NCI-H2196 (cell line): ENCODE data around the gene AP1G2.

ENCODE experiments used
- DNase-seq: peaks from one replicate; lab custom pipeline; 2025; ENCODE audit not compliant: unreplicated experiment; lab: John Stamatoyannopoulos, UW

The AP1G2 gene

DNA sequence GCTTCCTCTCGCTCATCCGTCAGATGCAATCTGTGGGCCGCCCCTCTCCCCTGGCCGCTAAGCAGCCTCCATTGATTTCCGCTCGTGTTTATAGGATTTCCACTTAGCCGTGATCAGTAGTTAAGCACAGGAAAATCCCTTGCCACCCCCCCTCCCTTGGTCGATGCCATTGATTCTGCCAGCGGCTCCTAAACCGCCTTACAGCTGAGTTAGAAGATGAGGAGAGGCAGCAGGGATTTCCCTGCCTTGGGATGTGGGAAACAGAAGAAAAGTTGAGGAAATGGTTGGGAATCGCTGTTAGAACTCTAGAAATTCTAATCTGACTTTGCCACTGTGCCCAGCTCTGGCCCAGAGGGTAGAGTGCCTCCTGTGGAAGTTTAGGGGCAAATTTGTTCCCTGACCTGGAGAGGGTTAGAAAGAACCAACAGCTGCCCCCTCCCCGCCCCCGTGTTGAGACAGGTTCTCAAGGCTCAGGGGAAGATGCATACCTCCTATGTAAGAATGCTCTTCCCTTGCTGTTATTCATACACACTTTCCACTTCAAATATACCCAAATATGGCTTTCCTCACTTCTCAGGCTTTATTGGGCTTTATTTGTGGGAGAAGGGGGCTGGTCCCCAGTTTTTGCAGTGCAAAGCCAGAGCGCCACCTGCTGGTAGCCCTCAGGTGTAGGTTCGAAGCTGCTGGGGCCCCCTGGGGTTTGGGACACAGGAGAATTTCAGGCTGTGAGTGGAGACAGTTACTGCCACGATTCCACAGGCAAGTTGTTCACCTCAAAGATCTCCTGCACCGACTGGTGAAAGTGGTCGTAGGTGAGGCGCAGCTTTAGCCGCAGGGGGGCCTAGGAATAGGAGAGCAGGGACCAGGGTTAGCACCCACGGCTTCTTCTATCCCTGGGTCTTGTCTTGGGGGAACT lies 8.3 kb downstream of the AP1G2 start:
- peak; percentile 69 for DNase-seq

DNA sequence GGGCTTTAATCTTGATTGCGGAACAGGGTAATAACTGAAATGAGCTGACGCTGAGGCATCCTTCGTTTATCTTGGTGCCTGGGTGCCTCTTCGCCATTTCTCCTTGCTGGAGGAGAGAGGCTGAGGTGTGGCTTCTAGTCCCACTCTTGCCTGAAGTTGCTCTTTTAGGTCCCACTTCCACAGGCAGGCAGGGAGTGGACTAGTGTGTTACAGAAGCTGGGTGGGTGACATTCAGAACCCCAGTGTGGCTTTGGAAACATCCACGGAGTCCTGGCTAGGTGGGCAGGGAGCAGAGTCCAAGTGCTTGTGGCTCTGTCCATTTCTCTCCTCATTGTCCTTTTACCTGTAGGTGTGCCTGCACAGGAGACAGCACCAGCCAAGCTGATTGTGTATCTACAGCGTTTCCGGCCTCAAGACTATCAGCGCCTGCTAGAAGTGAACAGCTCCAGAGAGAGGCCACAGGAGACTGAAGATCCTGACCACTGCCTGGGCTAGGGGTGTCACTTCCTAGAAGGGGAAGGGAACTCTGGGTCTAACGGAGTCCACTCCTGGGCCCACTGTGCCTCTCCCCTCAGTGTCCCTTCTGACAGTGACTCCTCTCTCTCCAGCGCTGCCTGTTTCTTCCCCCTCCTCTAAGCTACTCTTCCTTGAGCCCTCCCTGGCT lies 9.1 kb downstream of the AP1G2 start:
- no peak for DNase-seq

DNA sequence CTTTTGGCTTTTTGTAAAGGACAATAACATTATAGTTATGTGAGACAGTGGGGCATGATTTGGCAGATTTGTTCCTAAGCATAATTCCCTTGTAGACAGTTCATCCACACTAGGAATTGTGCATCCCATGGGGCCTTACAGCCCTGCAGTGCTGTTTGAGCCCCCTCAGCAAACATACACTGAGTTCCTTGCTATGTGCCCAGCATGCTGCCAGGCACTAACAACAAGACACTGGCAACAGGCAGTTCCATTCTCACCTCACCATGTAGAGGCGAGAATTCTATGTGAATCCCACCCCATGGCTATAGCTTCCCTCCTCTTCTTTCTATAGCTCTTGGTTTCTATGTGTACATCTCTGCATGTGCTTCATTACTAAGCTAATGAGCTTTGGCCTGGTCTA lies 9.6 kb downstream of the AP1G2 start:
- no peak for DNase-seq

DNA sequence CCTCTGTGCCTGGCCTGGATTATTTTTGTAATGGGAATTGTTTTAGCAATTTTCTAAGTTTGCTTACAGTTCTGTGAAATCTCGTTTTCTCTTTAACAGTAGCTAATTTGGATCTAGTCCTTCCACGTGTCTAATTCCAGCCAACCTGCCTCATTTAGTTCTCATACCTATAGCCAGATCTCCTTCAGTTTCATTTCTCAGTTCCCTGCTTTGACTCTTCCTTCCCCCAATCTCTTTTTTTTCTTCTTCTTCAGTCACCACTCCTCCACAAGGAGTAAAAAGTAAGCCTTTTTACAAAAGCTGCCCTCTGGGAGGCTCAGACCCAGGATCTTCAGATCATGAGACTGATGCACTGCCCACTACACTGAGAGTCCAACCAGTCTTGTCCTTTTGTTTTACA lies 10.1 kb downstream of the AP1G2 start:
- DNase-seq: no peak

DNA sequence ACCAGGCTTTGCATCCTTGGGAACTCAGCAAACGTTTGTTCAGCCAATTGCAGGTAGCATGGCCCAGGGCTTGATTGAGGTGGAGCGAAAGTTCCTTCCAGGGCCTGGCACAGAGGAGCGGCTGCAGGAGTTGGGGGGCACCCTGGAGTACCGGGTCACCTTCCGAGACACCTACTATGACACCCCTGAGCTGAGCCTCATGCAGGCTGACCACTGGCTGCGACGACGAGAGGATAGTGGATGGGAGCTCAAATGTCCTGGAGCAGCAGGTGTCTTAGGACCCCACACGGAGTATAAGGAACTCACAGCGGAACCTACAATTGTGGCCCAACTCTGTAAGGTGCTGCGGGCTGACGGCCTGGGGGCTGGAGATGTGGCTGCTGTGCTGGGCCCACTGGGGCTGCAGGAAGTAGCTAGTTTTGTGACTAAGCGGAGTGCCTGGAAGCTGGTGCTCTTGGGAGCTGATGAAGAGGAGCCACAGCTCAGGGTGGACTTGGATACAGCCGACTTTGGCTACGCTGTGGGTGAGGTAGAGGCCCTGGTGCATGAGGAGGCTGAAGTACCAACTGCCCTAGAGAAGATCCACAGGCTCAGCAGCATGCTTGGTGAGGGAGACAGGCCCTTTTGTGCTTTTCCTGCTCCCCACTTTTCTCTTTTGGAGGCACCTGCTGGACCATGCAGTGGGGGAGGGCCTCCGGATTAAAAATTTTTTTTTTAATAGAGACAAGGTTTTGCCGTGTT lies 10.7 kb downstream of the AP1G2 start:
- DNase-seq: no peak

DNA sequence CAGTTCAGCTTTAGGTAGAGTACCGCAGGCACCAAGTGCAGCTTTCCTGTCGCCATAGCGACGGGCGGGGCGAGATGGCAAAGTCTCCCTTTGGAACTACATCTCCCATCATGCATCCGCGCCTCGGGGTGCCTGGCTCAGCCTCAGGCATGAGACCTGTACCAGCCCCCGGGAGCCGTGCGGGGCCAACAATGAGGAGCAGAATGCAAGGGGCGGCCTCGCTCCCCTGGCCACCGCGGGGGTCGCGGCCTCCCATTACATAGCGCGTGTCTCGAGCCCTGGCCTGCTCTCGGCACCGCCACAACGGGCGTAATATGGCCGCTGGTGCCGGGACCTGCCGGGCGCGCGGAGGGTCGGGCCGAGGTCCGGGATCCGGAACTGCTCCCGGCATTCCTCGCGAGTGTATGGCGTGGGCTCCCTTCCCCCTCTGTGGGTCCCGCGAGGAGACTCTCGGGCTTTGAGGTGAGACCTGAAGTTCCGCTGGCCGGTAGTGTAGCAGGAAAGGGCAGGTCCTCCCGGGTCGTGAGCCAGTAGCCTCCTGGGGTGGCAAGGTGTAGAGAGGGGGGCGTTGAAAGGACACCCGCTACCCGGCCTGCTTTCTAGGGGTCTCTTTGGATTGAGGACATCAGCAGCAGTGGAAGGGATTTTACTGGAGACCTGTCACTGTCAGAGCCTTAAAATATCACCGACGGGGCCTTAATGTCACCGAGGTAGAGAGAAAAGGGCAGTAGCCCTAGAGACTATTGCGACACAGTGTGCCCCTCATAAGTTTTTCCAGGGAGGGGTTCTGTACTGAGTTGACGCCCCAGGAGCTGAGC lies 11.5 kb downstream of the AP1G2 start, which contains the start of gene THTPA:
TSS of gene THTPA (plus strand) at position 390 of the 818 bp plus-strand sequence. CDS start 487 bp downstream, outside the sequence.
- DNase-seq: peak; percentile 96

DNA sequence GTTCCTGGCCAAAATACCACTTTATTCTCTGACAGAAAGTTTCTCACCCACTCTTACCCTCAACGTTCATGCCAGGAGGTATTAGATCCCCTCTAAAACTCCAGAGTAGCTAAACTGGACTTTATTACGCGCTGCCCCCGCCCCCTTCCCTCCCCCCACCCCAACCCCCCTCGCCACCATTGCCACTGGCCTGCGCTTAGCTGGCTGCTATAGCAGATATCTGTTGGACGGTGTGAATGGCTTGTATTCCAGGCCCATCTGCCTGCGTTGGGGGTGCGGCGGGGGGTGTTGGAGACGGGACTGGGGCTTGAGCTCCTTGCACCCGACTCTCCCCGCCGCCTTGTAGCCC lies 12.1 kb downstream of the AP1G2 start:
- DNase-seq: no peak

DNA sequence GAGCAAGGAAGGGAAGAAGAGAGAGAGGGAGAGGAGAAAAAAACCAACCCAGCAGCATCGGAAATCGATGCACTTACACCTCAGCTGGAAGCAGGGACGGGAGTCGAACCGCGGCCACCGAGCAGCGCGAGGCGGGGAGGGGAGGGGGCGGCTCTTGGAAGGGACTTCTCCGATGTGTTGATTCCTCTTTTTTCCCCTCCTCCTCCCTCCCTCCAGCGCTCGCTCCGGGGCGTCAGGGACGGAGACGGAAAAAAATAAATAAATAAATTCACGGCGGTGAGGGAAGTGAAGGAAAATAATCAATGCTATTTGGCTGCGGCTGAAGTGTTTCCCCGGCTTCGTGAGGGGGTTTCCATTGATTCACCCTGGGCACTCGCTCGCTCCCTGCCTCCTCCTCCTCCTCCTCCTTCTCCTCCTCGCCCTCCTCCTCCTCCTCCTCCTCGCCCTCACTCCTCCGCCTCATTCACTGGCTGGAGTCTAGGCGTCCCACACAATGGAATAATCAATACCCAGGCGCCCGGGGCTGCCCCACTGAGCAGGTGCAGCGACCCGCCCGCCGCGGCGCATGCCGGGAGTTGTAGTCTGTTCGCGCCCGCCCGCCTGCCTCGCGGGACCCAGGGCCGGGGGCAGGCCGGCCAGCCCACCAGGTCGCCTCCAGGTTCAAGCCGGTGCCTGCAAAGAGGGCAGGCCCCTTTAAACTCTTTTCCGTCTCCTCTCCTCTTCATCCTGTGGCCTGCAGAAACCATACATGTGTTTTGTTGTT lies 16.1 kb downstream of the AP1G2 start, which contains the start of gene ZFHX2:
TSS of gene ZFHX2 (minus strand) at position 500 of the 763 bp plus-strand sequence. CDS start 16,440 bp downstream, outside the sequence.
- DNase-seq: peak; percentile 86

DNA sequence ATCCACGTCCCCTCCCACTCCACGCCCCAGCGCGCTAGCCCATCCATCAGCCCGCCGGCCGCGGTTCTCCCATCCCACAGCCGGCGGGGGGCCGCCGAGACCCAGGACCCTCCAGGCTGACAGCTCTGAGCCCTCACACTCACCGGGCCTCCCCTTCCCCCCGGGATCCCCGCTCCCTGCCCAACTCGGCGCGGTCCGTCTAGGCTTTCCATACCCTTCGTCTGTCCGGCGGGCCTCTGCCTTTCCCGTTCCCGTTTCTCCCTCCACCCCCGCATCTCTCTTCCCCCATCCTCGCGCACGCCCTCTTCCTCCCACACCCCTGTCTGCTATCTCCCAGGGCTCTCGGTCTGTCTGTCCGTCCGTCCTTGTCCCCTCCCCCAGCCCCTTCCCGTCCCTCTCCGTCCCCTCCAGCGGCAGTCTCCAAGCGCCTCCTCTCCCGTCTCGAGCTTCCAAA lies 16.8 kb downstream of the AP1G2 start:
- no peak for DNase-seq

DNA sequence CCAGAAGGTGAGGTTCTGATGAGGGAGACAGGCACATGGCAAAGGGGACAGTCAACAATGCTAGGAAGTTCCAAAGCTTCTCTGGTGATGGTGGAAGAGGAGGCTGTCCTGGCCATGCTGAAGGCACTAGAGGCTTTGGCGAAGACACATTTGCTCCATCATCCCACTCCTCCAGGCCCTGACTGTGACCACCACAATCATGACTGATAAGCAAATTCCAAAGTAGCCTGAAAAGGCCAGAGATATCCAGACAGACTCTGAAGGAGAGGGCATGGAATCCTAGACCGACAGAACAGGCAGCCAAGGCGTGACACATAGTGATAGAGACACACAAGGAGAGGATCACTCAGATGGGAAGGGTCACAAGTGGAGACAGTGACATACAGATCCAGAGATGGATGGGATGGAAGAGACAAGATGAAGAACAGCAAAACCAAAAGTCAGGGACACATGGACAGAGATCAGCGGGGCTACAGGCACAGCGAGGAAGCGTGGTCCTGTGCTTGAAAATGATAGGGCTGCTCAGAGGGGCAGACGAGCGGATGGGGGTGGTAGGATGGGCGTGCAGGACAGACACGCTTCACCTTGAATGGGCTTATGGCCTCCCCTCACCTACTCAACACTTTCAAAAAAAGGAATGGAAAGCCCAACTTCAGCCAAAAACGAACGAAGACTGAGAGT lies 17.3 kb downstream of the AP1G2 start:
- DNase-seq: no peak

DNA sequence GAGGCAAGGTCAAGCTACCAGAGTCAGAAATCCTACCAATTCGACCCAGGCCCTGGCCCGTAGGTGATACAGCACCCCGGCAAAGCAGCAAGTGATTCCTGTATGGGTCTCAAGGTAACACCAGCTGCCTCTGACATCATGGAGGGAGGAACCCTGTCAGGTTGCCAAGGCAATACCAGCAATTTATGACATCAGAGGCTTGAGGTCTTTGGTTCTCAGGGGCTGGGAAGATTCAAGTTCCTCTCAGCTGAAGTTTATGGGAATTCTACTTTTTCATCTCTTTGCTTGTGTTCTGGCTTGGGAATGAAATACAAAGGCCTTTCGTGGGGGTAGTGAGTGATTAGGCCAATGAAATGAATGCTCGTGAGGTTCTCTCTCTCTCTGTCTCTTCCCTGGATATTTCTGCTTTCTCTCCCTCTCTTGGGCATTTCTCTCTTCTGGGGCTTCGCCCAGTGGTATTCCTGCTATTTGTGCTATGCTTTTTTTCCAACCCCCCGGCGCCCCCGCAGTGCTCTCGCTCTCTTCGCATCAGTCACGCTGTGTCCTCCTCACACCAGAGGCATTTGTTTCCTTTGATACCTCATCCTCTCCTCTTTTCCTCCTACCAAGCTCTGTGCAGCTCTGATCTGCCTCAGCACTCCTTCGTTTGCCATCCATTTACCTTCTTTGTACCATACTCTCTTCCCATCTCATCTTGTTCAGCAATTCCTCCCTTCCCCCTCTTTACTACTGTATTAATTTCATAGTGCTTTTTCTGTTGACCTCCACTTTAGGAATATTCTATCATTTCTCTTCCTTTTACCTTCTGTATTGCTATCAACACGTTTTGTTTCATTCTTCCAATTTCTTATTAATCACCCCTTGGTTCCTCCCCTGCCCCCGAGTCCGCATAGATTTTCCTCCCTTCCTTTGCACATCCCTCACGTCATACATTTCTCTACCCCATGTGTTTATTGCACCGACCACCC lies 19.0 kb downstream of the AP1G2 start:
- DNase-seq: peak; percentile 67

DNA sequence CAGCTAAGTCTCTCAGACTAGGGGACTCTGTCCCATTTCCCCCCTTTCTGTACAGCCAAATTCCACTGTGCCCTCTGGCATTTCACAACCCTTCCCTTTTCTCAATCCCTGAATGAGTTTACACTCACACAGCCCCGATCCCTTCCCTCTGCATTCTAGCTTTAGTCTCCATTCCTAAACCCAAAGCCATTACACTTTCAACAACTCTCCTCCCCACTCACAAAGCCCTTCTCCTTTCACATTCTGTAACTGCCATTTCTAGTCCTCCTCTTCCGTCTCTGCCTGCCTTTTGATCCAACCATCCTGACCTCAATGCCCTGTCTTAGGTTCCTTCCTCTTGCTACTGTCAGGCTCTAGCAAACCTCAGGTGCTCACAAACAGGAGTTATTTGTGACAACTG lies 19.7 kb downstream of the AP1G2 start:
- no peak for DNase-seq

DNA sequence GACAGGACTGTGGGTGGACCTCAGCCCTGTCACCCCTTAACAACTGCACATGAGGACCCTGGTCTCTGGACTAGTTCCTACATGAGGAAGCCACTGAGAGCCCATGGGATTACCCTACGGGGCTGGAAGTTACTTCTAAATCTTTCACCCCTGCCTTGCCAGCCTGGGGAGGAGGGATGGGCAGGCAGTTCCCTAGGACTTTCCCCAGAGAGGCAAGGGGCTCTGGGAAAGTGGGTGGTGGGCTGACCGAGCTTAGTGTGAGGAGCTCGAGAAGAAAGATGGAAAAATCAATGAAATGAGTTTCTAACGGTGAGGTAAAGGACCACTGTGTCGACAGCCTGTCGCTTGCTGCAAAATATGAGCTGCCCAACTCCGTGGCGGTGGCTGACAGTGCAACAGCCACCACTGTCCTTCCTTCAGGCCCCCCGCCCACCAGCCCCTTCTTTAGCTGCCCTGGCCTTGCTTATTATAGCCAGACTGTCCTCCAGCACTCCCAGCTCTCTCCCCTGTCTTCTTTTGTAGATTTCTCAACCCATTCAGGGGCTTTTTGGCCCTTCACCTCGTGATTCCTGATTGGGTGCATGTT lies 21.0 kb downstream of the AP1G2 start:
- no peak for DNase-seq

DNA sequence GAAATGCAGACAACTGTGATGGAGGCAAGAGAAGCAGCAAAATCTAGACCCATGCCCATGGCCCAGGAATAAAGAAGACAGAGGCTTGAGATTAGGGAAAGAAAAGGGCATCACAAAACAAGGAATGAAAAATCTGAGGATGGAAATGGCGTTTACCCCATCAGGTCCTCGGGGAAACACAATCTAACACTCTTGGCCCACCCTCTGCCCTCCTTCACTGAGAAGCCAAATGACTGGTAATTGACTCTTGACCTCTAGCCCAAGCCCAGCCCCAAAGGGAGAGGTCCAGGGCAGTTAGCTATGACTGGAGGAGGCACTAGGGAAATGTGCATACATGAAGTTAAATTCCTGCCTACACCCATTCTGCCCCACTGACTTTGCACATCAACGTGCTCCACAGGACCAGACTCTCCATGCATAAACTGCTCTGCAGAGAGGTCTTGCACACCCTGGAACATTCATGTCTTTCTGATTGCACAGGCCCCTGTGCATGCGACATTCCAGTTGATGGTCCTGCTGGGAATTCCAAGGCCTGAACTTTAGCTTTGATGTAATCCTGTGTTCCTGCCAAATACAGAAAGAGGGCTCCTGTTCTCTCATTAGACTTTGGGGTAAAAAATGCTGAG lies 21.7 kb downstream of the AP1G2 start:
- no peak for DNase-seq

DNA sequence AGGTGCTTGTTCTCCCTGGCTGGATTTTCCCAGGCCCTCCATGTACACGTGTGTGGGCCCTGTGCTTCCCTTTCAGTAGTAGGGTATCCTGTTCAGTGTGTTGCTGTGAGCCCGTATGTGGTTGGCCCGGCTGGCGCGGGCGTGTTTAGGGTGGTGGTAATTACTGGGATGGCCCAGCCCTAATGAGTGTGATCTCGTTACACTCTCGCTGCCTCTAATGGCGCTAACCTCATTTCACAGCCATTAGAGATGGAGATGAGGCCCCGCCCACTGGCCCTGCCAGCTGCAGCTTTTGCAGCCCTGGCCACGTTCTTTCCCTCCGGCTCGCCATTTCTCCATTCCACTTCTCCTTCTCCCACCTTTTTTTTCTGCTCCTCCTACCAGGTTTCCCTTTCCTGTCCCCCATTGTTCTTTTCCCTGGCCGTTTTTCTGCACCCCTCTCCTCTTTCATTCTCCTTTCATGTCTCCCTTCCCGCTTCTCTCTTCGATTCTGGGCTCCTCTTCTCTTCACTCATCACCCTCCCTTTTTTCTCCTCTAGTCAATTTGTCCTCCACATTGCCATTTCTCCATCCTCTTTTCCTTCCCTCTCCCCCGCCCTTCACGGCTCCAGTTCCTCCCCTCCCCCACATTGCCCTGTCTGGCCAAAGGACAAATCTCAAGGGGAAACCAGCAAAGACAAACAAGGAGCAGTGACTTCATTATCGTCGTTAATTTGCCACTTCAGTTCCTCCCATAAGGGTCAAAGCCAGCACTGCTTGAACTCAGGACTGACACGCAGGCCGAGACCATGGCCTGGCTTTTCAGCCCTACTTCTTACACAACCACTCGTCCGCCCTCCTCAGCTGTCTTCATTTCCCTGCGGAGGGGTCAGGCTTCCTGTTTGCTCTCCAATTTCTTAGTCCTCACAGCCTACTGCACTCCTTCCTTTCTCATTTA lies 22.8 kb downstream of the AP1G2 start:
- DNase-seq: peak; percentile 93

DNA sequence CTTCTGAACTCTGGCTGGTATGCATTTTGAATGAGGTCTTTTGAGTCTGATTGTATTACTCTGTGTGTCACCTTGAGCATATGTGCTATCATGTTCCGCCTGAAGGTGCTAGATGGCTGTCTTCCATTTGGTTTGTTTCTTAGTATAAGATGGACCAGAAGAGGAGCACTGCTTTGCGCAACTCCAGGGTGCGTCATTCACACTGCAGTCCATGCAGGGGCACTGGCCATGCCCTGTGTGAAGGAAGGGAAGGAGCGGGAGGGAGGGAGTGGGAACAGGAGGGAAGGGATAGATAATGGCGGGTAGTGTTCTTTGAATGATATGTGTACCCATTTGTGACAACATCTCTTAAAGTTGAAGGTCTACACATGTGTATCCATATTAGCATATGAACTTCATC lies 24.2 kb downstream of the AP1G2 start:
- no peak for DNase-seq
